ENCODE results near the gene SLC19A1. TPM values are rescaled to one million over a fixed set of nuclear protein-coding genes. Genes with fewer than 3 reads are reported as not detected.

The SLC19A1 gene
- polyA plus RNA-seq, 1 of the 3 experiments (the other 2 are of a cell fraction) = 15.0 TPM

DNA sequence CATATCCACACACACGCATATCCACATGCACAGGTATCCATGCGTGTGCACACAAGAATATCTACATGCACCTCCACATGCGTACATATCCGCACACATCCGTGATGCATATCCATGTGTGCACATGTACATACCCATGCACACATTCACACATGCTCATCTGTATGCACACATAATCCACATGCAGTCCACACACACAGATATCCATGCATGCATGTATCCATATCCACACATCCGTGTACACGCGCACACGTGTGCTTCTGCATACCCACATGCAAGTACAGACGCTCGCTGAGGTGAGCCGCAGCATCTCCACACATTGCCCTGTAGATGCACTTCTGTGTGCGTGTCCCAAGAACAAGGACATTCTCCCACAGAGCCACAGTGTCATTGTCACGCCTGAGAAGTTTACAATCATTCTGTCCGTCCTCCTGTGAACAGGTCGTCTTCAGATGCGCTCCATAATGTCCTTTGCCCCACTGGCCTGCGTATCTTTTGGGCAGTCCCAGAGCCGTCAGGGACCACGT is 93.9 kb downstream of the SLC19A1 start:
- peaks cover 70% of the 10 kb centered on the region for H4K20me1 ChIP-seq (ENCODE audit: insufficient read depth)
- TF ChIP-seq GABPA (IDR thresholded peaks at IDR 0.05; ENCODE audit: low read depth) (no peak), TEAD4 (IDR thresholded peaks at IDR 0.05; ENCODE audit: borderline replicate concordance, insufficient read depth) (no peak)
- no peak overlapping the region for H3K4me2 ChIP-seq
- H3K4me1 ChIP-seq (ENCODE audit: control insufficient read depth in 1 of 2, insufficient read depth in 2 of 2, low read depth in 1 of 2, low read length in 1 of 2) = peaks cover 0 to 4% of the 10 kb centered on the region in 2 experiments; a peak in 1 of 4 replicates
- ChIA-PET POLR2A (no interaction called here), CTCF (interaction anchor here (1.5 to 2.0 kb wide), 3 partner anchors 9 to 311 kb away, joined by 8 to 9 read pairs (median 8); no protein-coding TSS in a partner anchor)
- H3K4me3 ChIP-seq (ENCODE audit: low read depth in 2 of 2, low read length in 1 of 2) = no peak overlapping the region
- peaks cover 18% of the 10 kb centered on the region for H3F3A ChIP-seq (replicated peaks; ENCODE audit: insufficient read depth)
- H2AFZ ChIP-seq (ENCODE audit: low read depth) = no peak overlapping the region
- peaks cover 77% of the 10 kb centered on the region for H3K79me2 ChIP-seq (ENCODE audit: insufficient read depth)
- no peaks in the 10 kb centered on the region for H3K9me3 ChIP-seq
- H3K27me3 ChIP-seq (ENCODE audit: insufficient read depth) = no peaks in the 10 kb centered on the region
- no peaks in the 10 kb centered on the region for H3K9me2 ChIP-seq
- 96% methylated on average over 20 of the region's 20 CpGs for WGBS (ENCODE audit: low lambda C conversion rate)
- H3K9ac ChIP-seq = no peak overlapping the region
- no peak overlapping the region for H3K27ac ChIP-seq (ENCODE audit: low read depth in 2 of 2, low read length in 1 of 2)
- peaks cover 3 to 23% of the 10 kb centered on the region in 2 experiments for H3K36me3 ChIP-seq (replicated peaks in 1 of 2; ENCODE audit: control insufficient read depth in 1 of 2, insufficient read depth in 2 of 2, low read length in 1 of 2)
- no peak for DNase-seq

Small RNA genes within 50 kb of the gene (small RNA-seq; reads per million reads assigned to genes)
- 0 to 5.7 (median 3.9) reads per million in 7 experiments for gene MIR6815

Other genes with a start within 250 kb of the SLC19A1 start
- 93.6 and 118 TPM in 2 replicates for gene COL18A1, start 137.3 kb downstream of the SLC19A1 start, polyA plus RNA-seq (2012; rRNA removed)
- gene PCBP3, start 101.3 kb upstream of the SLC19A1 start, polyA plus RNA-seq (2012; rRNA removed) = 4.2 and 9.5 TPM in 2 replicates

Data from SK-N-SH (cell line).